IMR-90 (cell line): ENCODE data around the gene ORAI1. TPM values are rescaled to one million over a fixed set of nuclear protein-coding genes. Genes with fewer than 3 reads are reported as not detected.

ENCODE experiments used
- BHLHE40 ChIP-seq: fragments of 150-350 bp; IDR thresholded peaks from 2 replicates; pipeline ENCODE4 v1.6.1; 2016; ENCODE audit warnings: mild to moderate bottlenecking, low read depth, low read length
- POLR2A ChIP-seq: IDR thresholded peaks from 2 replicates; pipeline ENCODE4 v1.6.1; 2012; ENCODE audit warnings: mild to moderate bottlenecking, low read depth, low read length
- RFX5 ChIP-seq: IDR thresholded peaks from 2 replicates; pipeline ENCODE4 v1.8.0; 2012; ENCODE audit warnings: low read depth, mild to moderate bottlenecking, low read length, moderate library complexity
- USF2 ChIP-seq: fragments of 150-350 bp; IDR thresholded peaks from 2 replicates; pipeline ENCODE4 v1.6.1; 2017; ENCODE audit warnings: mild to moderate bottlenecking, antibody characterized with exemption, low read length, low read depth
- polyA plus RNA-seq, 3 experiments: library from polyadenylated mRNA; depleted of rRNA; stranded (reverse); fragments of >200 nt; gene quantifications; 2 replicates each; pipeline ENCODE4 v1.2.3, GENCODE V29; 2012; ENCODE audit warnings: low replicate concordance in 1 of 3
- total RNA-seq: library from RNA; depleted of rRNA; stranded (reverse); fragments of >200 nt; gene quantifications from 2 replicates; pipeline ENCODE4 v1.2.3, GENCODE V29; 2012

The ORAI1 gene
- total and polyA plus RNA-seq, 2 of the 4 experiments (the other 2 are of a cell fraction), result 3.9 to 22.7 TPM

- TF ChIP-seq RFX5, result no peak
- TF ChIP-seq BHLHE40, result peak; percentile 82
- no peak for TF ChIP-seq POLR2A
- TF ChIP-seq USF2, result peak; percentile 96
Measured at GRCh38 chr12:121626087-121626852, at the start of gene ORAI1 (continued).
